ENCODE measurements around the gene FLNB. TPM values are rescaled to one million over a fixed set of nuclear protein-coding genes. Genes with fewer than 3 reads are reported as not detected.

Gene FLNB
- total and polyA plus RNA-seq, 10 of the 15 experiments (the other 5 are each of a cell fraction or from before 2014, with no cell fraction given), result 13.6 to 51.8 (median 26.4) TPM

DNA sequence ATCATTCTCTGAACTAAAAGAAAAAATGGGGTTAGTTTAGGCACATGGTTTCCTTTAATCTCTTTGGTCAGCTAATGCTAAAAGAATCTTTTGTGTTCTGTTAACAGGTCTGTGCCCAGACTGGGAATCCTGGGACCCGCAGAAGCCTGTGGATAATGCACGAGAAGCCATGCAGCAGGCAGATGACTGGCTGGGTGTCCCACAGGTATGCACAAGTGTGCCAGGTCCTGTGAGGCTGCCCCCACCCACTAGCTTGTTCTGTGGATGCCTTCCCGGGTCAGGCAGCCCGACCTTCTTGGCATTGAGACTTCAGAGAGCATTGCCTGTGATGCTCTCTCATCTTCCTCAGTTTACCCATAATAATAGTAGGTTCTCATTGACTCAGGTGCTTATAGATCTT lies 70.4 kb downstream of the FLNB start:
- POLR2A ChIA-PET, result interaction anchor here (0.6 kb wide), 1 partner anchor 32 kb away, joined by 3 read pairs; no protein-coding TSS in a partner anchor
- CTCF ChIA-PET, result no interaction called here
- no TSS peak for BruUV-seq (replicated peaks)
- TF ChIP-seq MXI1 (IDR thresholded peaks at IDR 0.05; ENCODE audit: low read depth, low read length), result no peak
- TF ChIP-seq, protein P1, sequence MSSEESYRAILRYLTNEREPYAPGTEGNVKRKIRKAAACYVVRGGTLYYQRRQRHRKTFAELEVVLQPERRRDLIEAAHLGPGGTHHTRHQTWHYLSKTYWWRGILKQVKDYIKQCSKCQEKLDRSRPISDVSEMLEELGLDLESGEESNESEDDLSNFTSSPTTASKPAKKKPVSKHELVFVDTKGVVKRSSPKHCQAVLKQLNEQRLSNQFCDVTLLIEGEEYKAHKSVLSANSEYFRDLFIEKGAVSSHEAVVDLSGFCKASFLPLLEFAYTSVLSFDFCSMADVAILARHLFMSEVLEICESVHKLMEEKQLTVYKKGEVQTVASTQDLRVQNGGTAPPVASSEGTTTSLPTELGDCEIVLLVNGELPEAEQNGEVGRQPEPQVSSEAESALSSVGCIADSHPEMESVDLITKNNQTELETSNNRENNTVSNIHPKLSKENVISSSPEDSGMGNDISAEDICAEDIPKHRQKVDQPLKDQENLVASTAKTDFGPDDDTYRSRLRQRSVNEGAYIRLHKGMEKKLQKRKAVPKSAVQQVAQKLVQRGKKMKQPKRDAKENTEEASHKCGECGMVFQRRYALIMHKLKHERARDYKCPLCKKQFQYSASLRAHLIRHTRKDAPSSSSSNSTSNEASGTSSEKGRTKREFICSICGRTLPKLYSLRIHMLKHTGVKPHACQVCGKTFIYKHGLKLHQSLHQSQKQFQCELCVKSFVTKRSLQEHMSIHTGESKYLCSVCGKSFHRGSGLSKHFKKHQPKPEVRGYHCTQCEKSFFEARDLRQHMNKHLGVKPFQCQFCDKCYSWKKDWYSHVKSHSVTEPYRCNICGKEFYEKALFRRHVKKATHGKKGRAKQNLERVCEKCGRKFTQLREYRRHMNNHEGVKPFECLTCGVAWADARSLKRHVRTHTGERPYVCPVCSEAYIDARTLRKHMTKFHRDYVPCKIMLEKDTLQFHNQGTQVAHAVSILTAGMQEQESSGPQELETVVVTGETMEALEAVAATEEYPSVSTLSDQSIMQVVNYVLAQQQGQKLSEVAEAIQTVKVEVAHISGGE (CRISPR knock-in tag; IDR thresholded peaks at IDR 0.05), result no peak
- TF ChIP-seq MEF2B (IDR thresholded peaks at IDR 0.05; ENCODE audit: partially characterized antibody, poor library complexity, severe bottlenecking), result no peak
- TF ChIP-seq EZH2 (IDR thresholded peaks at IDR 0.05; ENCODE audit: borderline replicate concordance, control insufficient read depth, low read depth, low read length), result no peak
- no peak for TF ChIP-seq ZZZ3 (IDR thresholded peaks at IDR 0.05; ENCODE audit: control insufficient read depth, insufficient read length, low read depth)
- TF ChIP-seq, protein P2, sequence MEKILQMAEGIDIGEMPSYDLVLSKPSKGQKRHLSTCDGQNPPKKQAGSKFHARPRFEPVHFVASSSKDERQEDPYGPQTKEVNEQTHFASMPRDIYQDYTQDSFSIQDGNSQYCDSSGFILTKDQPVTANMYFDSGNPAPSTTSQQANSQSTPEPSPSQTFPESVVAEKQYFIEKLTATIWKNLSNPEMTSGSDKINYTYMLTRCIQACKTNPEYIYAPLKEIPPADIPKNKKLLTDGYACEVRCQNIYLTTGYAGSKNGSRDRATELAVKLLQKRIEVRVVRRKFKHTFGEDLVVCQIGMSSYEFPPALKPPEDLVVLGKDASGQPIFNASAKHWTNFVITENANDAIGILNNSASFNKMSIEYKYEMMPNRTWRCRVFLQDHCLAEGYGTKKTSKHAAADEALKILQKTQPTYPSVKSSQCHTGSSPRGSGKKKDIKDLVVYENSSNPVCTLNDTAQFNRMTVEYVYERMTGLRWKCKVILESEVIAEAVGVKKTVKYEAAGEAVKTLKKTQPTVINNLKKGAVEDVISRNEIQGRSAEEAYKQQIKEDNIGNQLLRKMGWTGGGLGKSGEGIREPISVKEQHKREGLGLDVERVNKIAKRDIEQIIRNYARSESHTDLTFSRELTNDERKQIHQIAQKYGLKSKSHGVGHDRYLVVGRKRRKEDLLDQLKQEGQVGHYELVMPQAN (conservative IDR thresholded peaks at IDR 0.05), result no peak
- TF ChIP-seq SMC3 (IDR thresholded peaks at IDR 0.05; ENCODE audit: borderline replicate concordance, low read length), result no peak
- TF ChIP-seq WRNIP1 (IDR thresholded peaks at IDR 0.05; ENCODE audit: borderline replicate concordance, low read depth, low read length), result no peak
- TF ChIP-seq RCOR1 (conservative IDR thresholded peaks at IDR 0.05; ENCODE audit: low read depth, low read length), result no peak
- TF ChIP-seq, protein P3, sequence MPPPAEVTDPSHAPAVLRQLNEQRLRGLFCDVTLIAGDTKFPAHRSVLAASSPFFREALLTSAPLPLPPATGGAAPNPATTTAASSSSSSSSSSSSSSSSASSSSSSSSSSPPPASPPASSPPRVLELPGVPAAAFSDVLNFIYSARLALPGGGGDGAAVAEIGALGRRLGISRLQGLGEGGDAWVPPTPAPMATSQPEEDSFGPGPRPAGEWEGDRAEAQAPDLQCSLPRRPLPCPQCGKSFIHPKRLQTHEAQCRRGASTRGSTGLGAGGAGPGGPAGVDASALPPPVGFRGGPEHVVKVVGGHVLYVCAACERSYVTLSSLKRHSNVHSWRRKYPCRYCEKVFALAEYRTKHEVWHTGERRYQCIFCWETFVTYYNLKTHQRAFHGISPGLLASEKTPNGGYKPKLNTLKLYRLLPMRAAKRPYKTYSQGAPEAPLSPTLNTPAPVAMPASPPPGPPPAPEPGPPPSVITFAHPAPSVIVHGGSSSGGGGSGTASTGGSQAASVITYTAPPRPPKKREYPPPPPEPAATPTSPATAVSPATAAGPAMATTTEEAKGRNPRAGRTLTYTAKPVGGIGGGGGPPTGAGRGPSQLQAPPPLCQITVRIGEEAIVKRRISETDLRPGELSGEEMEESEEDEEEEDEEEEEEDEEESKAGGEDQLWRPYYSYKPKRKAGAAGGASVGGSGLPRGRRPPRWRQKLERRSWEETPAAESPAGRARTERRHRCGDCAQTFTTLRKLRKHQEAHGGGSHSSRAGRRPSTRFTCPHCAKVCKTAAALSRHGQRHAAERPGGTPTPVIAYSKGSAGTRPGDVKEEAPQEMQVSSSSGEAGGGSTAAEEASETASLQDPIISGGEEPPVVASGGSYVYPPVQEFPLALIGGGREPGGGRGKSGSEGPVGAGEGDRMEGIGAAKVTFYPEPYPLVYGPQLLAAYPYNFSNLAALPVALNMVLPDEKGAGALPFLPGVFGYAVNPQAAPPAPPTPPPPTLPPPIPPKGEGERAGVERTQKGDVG (CRISPR knock-in tag; IDR thresholded peaks at IDR 0.05), result no peak
- TF ChIP-seq RAD21 (IDR thresholded peaks at IDR 0.05; ENCODE audit: insufficient read depth, low read depth, low read length), result no peak
- TF ChIP-seq, protein P4, sequence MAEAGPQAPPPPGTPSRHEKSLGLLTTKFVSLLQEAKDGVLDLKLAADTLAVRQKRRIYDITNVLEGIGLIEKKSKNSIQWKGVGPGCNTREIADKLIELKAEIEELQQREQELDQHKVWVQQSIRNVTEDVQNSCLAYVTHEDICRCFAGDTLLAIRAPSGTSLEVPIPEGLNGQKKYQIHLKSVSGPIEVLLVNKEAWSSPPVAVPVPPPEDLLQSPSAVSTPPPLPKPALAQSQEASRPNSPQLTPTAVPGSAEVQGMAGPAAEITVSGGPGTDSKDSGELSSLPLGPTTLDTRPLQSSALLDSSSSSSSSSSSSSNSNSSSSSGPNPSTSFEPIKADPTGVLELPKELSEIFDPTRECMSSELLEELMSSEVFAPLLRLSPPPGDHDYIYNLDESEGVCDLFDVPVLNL (IDR thresholded peaks at IDR 0.05; ENCODE audit: low read depth, low read length), result no peak
- no peak for TF ChIP-seq ETV6 (conservative IDR thresholded peaks at IDR 0.05 in 1 of 2, IDR thresholded peaks at IDR 0.05 in 1 of 2; ENCODE audit: borderline replicate concordance in 1 of 2, low read depth in 1 of 2)
- no peak for TF ChIP-seq NFXL1 (IDR thresholded peaks at IDR 0.05; ENCODE audit: borderline replicate concordance)

More for the DNA sequence above, 70.4 kb downstream of the FLNB start:
- no peak overlapping the region for H3K27ac ChIP-seq (ENCODE audit: control insufficient read depth, insufficient read depth)
- H3K79me2 ChIP-seq (ENCODE audit: control insufficient read depth, insufficient read depth, low read length), result no peaks in the 10 kb centered on the region
- in situ Hi-C loops (cut with MboI) (no loop called here), intact Hi-C loops (cut with micrococcal nuclease; ENCODE audit: unreplicated experiment) (no loop called here)
- ChIA-PET SMC1A (ENCODE audit: uncharacterized antibody, unreplicated experiment) (no interaction called here), RAD21 (ENCODE audit: unreplicated experiment) (no interaction called here)
- H3K9me3 ChIP-seq (replicated peaks; ENCODE audit: control insufficient read depth, insufficient read depth, low read length), result no peaks in the 10 kb centered on the region
- FAIRE-seq (no peak), ATAC-seq (no peak), DNase-seq (ENCODE audit: low read depth, low spot score) (no peak)
- peaks cover 17% of the 10 kb centered on the region for H3K4me1 ChIP-seq (ENCODE audit: control insufficient read depth, insufficient read depth, low read length)
- no peaks in the 10 kb centered on the region for H4K20me1 ChIP-seq (ENCODE audit: control insufficient read depth, insufficient read depth)
- H2AFZ ChIP-seq (ENCODE audit: control insufficient read depth, low read depth, low read length), result no peak overlapping the region
- peaks cover 7 to 9% of the 10 kb centered on the region in 2 experiments; a peak in 3 of 4 replicates for H3K36me3 ChIP-seq (ENCODE audit: control insufficient read depth in 2 of 2, insufficient read depth in 2 of 2, low read length in 1 of 2)
- 63% methylated on average over 4 of the region's 4 CpGs for WGBS (ENCODE audit: insufficient coverage, insufficient replicate concordance, low lambda C conversion rate, missing lambda C conversion rate)
- no peak overlapping the region for H3K4me3 ChIP-seq
- no peak overlapping the region for H3K4me2 ChIP-seq (ENCODE audit: control insufficient read depth, insufficient read depth)
- no peak overlapping the region for H3K9ac ChIP-seq (ENCODE audit: control insufficient read depth, insufficient read depth, low read length)
- no peaks in the 10 kb centered on the region for H3K27me3 ChIP-seq (replicated peaks in 1 of 2; ENCODE audit: control insufficient read depth in 2 of 2, insufficient read depth in 2 of 2, low read length in 1 of 2)

All from GM12878 (cell line).